GM12878 (cell line): ENCODE measurements around the gene F10.

ENCODE experiments used
- HDAC6 ChIP-seq: fragments of 200-600 bp; sonication (generic); IDR thresholded peaks from one replicate; pipeline ENCODE4 v1.8.0; 2017; ENCODE audit warnings: antibody characterized with exemption; ENCODE audit not compliant: unreplicated experiment
- MEF2B ChIP-seq: fragments of 450-650 bp; IDR thresholded peaks from 2 replicates; pipeline ENCODE4 v1.6.1; 2018; ENCODE audit warnings: mild to moderate bottlenecking, moderate library complexity; ENCODE audit not compliant: partially characterized antibody, poor library complexity, severe bottlenecking
- POLR2A ChIP-seq: IDR thresholded peaks from 2 replicates; pipeline ENCODE4 v1.6.1; 2011; ENCODE audit warnings: low read depth, mild to moderate bottlenecking, low read length
- RCOR1 ChIP-seq: conservative IDR thresholded peaks from 2 replicates; pipeline ENCODE4 v1.6.1; 2012; ENCODE audit warnings: low read depth, low read length, improper control_type of control experiment
- SREBF2 ChIP-seq: IDR thresholded peaks from 2 replicates; pipeline ENCODE4 v1.6.1; 2012; ENCODE audit warnings: mild to moderate bottlenecking, low read length
- ZZZ3 ChIP-seq: IDR thresholded peaks from 2 replicates; pipeline ENCODE4 v1.6.1; 2011; ENCODE audit warnings: low read depth; ENCODE audit not compliant: control insufficient read depth, insufficient read length
- TF ChIP-seq, protein P1 (sequence below): IDR thresholded peaks from 2 replicates; pipeline ENCODE4 v1.6.1; 2011; ENCODE audit warnings: low read depth, mild to moderate bottlenecking, low read length, moderate library complexity, borderline replicate concordance; ENCODE audit errors: extremely low read depth
- TF ChIP-seq, protein P2 (sequence below): IDR thresholded peaks from 2 replicates; pipeline ENCODE4 v1.6.1; 2012; ENCODE audit warnings: mild to moderate bottlenecking, low read depth, low read length
- TF ChIP-seq, protein P3 (sequence below), 3 experiments: IDR thresholded peaks in 2 of 3; conservative IDR thresholded peaks in 1 of 3; 2 replicates each; pipeline ENCODE4 v1.5.1; 2011; ENCODE audit warnings: low read depth in 3 of 3, low read length in 3 of 3, mild to moderate bottlenecking in 3 of 3, control low read depth in 2 of 3, moderate library complexity in 2 of 3, inconsistent platforms in 1 of 3, mixed read lengths in 1 of 3; ENCODE audit not compliant: control insufficient read depth in 2 of 3, insufficient read depth in 1 of 3; ENCODE audit errors: extremely low read depth in 1 of 3
- TF ChIP-seq, protein P4 (sequence below): IDR thresholded peaks from 2 replicates; pipeline ENCODE4 v1.6.1; 2012; ENCODE audit warnings: improper control_type of control experiment, low read depth, low read length; ENCODE audit not compliant: insufficient replicate concordance

DNA sequence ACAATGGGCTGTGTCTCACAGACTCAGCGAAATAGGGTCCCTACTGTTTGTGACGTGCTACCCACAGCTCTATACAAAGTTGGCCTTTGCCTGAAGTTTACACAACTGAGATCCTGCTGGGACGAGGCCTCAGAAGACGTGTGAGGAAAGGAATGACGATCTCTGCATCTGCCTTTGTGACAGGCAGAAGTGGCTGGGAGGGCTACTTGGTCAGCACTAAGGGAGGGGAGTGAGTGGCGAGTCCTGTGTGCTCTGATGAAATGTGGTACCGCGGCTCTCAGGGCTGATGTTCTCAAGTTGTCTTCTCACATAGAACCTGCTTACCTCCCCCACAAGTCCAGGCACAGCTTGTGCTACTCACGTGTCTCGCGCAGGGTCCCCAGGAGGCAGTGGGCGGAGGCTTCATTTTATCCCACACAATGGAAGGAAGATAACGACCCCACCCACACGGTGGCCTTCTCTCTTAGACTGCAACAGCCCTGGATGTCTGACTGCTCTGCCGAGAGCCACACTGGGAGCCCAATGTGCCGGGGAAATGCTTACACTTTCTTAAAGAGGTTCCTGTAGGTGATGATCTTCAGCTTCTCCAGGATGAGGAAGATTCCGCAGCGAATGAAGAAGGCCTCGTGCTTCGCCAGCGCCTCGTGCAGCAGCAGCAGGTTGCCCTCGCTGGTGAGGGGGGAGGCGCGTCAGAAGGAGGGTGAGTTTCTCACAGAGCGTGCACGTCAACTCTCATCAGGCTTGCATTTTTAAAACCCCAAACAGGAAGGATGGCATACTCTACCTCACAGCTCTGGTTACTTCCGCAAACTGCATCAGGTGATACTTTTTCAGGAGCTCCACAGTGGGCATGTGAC is 57.0 kb downstream of the F10 start:
- TF ChIP-seq, protein P1, sequence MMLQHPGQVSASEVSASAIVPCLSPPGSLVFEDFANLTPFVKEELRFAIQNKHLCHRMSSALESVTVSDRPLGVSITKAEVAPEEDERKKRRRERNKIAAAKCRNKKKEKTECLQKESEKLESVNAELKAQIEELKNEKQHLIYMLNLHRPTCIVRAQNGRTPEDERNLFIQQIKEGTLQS = no peak
- TF ChIP-seq SREBF2 (no peak), RCOR1 (no peak), HDAC6 (no peak), ZZZ3 (no peak), MEF2B (no peak), POLR2A (no peak)
- TF ChIP-seq, protein P2, sequence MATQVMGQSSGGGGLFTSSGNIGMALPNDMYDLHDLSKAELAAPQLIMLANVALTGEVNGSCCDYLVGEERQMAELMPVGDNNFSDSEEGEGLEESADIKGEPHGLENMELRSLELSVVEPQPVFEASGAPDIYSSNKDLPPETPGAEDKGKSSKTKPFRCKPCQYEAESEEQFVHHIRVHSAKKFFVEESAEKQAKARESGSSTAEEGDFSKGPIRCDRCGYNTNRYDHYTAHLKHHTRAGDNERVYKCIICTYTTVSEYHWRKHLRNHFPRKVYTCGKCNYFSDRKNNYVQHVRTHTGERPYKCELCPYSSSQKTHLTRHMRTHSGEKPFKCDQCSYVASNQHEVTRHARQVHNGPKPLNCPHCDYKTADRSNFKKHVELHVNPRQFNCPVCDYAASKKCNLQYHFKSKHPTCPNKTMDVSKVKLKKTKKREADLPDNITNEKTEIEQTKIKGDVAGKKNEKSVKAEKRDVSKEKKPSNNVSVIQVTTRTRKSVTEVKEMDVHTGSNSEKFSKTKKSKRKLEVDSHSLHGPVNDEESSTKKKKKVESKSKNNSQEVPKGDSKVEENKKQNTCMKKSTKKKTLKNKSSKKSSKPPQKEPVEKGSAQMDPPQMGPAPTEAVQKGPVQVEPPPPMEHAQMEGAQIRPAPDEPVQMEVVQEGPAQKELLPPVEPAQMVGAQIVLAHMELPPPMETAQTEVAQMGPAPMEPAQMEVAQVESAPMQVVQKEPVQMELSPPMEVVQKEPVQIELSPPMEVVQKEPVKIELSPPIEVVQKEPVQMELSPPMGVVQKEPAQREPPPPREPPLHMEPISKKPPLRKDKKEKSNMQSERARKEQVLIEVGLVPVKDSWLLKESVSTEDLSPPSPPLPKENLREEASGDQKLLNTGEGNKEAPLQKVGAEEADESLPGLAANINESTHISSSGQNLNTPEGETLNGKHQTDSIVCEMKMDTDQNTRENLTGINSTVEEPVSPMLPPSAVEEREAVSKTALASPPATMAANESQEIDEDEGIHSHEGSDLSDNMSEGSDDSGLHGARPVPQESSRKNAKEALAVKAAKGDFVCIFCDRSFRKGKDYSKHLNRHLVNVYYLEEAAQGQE = no peak
- TF ChIP-seq, protein P3, sequence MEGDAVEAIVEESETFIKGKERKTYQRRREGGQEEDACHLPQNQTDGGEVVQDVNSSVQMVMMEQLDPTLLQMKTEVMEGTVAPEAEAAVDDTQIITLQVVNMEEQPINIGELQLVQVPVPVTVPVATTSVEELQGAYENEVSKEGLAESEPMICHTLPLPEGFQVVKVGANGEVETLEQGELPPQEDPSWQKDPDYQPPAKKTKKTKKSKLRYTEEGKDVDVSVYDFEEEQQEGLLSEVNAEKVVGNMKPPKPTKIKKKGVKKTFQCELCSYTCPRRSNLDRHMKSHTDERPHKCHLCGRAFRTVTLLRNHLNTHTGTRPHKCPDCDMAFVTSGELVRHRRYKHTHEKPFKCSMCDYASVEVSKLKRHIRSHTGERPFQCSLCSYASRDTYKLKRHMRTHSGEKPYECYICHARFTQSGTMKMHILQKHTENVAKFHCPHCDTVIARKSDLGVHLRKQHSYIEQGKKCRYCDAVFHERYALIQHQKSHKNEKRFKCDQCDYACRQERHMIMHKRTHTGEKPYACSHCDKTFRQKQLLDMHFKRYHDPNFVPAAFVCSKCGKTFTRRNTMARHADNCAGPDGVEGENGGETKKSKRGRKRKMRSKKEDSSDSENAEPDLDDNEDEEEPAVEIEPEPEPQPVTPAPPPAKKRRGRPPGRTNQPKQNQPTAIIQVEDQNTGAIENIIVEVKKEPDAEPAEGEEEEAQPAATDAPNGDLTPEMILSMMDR (IDR thresholded peaks at IDR 0.05 in 2 of 3, conservative IDR thresholded peaks at IDR 0.05 in 1 of 3; ENCODE audit: control insufficient read depth in 2 of 3, extremely low read depth in 1 of 3, insufficient read depth in 1 of 3, low read depth in 3 of 3, low read length in 3 of 3) = no peak
- TF ChIP-seq, protein P4, sequence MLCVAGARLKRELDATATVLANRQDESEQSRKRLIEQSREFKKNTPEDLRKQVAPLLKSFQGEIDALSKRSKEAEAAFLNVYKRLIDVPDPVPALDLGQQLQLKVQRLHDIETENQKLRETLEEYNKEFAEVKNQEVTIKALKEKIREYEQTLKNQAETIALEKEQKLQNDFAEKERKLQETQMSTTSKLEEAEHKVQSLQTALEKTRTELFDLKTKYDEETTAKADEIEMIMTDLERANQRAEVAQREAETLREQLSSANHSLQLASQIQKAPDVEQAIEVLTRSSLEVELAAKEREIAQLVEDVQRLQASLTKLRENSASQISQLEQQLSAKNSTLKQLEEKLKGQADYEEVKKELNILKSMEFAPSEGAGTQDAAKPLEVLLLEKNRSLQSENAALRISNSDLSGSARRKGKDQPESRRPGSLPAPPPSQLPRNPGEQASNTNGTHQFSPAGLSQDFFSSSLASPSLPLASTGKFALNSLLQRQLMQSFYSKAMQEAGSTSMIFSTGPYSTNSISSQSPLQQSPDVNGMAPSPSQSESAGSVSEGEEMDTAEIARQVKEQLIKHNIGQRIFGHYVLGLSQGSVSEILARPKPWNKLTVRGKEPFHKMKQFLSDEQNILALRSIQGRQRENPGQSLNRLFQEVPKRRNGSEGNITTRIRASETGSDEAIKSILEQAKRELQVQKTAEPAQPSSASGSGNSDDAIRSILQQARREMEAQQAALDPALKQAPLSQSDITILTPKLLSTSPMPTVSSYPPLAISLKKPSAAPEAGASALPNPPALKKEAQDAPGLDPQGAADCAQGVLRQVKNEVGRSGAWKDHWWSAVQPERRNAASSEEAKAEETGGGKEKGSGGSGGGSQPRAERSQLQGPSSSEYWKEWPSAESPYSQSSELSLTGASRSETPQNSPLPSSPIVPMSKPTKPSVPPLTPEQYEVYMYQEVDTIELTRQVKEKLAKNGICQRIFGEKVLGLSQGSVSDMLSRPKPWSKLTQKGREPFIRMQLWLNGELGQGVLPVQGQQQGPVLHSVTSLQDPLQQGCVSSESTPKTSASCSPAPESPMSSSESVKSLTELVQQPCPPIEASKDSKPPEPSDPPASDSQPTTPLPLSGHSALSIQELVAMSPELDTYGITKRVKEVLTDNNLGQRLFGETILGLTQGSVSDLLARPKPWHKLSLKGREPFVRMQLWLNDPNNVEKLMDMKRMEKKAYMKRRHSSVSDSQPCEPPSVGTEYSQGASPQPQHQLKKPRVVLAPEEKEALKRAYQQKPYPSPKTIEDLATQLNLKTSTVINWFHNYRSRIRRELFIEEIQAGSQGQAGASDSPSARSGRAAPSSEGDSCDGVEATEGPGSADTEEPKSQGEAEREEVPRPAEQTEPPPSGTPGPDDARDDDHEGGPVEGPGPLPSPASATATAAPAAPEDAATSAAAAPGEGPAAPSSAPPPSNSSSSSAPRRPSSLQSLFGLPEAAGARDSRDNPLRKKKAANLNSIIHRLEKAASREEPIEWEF = no peak
